KMS-11 (cell line): ENCODE measurements around the gene GCC1.

ENCODE experiments used
- H2AFZ ChIP-seq: fragments of 200-600 bp; sonication (generic); 2 replicates; pipeline ENCODE4 v1.6.1; 2016; ENCODE audit warnings: antibody characterized with exemption, mixed run types, low read depth
- H3K27ac ChIP-seq: fragments of 200-600 bp; sonication (generic); 2 replicates; pipeline ENCODE4 v1.6.1; 2016; ENCODE audit warnings: mild to moderate bottlenecking, mixed run types
- H3K27me3 ChIP-seq: fragments of 200-600 bp; sonication (generic); 2 replicates; pipeline ENCODE4 v1.6.1; 2017; ENCODE audit warnings: mild to moderate bottlenecking, low read depth, mixed run types, moderate library complexity; ENCODE audit not compliant: insufficient read depth
- H3K36me3 ChIP-seq: fragments of 200-600 bp; sonication (generic); 2 replicates; pipeline ENCODE4 v1.6.1; 2017; ENCODE audit warnings: mild to moderate bottlenecking, mixed run types; ENCODE audit not compliant: insufficient read depth
- H3K4me1 ChIP-seq: fragments of 200-600 bp; sonication (generic); 2 replicates; pipeline ENCODE4 v1.6.1; 2016; ENCODE audit warnings: mild to moderate bottlenecking, low read depth, mixed run types; ENCODE audit not compliant: poor library complexity, severe bottlenecking
- H3K4me2 ChIP-seq: fragments of 200-600 bp; sonication (generic); 2 replicates; pipeline ENCODE4 v1.7.0; 2016; ENCODE audit warnings: mild to moderate bottlenecking, mixed run types
- H3K4me3 ChIP-seq: fragments of 200-600 bp; sonication (generic); IDR thresholded peaks from 2 replicates; pipeline ENCODE4 v1.6.1; 2017; ENCODE audit warnings: low read depth, low read length, mixed read lengths; ENCODE audit not compliant: insufficient read depth
- H3K79me2 ChIP-seq: fragments of 200-600 bp; sonication (generic); 2 replicates; pipeline ENCODE4 v1.6.1; 2016; ENCODE audit warnings: low read depth, mixed run types; ENCODE audit not compliant: insufficient read depth
- H3K9ac ChIP-seq: fragments of 200-600 bp; sonication (generic); 2 replicates; pipeline ENCODE4 v1.6.1; 2016; ENCODE audit warnings: mild to moderate bottlenecking, mixed run types
- H4K20me1 ChIP-seq: fragments of 200-600 bp; sonication (generic); 2 replicates; pipeline ENCODE4 v1.6.1; 2016; ENCODE audit warnings: mild to moderate bottlenecking, mixed run types; ENCODE audit not compliant: insufficient read depth
- CTCF ChIP-seq: fragments of 200-600 bp; sonication (generic); conservative IDR thresholded peaks from 2 replicates; pipeline ENCODE4 v1.6.1; 2017; ENCODE audit warnings: low read depth, mild to moderate bottlenecking, antibody characterized with exemption, low read length, moderate library complexity, mixed read lengths

The GCC1 gene

DNA sequence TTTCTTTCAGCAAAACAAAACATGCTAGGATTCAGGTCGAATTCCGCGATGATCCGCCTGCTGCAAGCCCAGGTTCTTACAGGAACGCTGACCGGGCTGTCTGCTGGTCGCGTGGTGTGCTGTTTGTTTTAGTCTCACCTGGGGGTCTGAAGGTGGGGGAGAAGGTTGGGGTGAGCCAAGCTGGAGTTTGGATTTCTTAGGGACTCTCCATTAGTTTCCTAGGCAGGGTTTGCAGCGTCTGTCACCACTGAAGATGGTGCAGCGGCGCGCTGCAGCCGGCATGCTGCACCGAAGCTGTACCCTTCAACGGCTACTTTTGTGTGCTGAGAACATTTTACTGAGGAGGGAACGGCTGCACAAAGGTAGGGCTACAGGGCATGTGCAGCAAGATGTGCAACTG lies 48.7 kb downstream of the GCC1 start:
- H3K4me1 ChIP-seq: no peaks in the 10 kb centered on the region
- H2AFZ ChIP-seq: no peak overlapping the region
- H4K20me1 ChIP-seq: no peaks in the 10 kb centered on the region
- H3K79me2 ChIP-seq: no peaks in the 10 kb centered on the region
- H3K36me3 ChIP-seq: no peaks in the 10 kb centered on the region
- H3K9ac ChIP-seq: no peak overlapping the region
- no peaks in the 10 kb centered on the region for H3K27me3 ChIP-seq
- H3K4me3 ChIP-seq: no peak overlapping the region
- H3K4me2 ChIP-seq: no peak overlapping the region
- no peak for TF ChIP-seq CTCF
- no peak overlapping the region for H3K27ac ChIP-seq

GRCh38 chr7:127536394-127536691 lies 49.1 kb downstream of the GCC1 start:
- no peak overlapping the region for H3K27ac ChIP-seq
- H3K36me3 ChIP-seq: no peaks in the 10 kb centered on the region
- no peaks in the 10 kb centered on the region for H3K79me2 ChIP-seq
- H3K27me3 ChIP-seq: no peaks in the 10 kb centered on the region
- no peak for TF ChIP-seq CTCF
- H3K9ac ChIP-seq: no peak overlapping the region
- no peak overlapping the region for H3K4me2 ChIP-seq
- no peak overlapping the region for H3K4me3 ChIP-seq
- no peaks in the 10 kb centered on the region for H4K20me1 ChIP-seq
- no peak overlapping the region for H2AFZ ChIP-seq
- no peaks in the 10 kb centered on the region for H3K4me1 ChIP-seq

- Histone ChIP-seq H3K36me3 (no peaks in the 10 kb centered on the region), H2AFZ (no peak overlapping the region), H3K9ac (no peak overlapping the region), H3K4me3 (no peak overlapping the region), H3K4me2 (no peak overlapping the region), H3K27me3 (no peaks in the 10 kb centered on the region), H3K4me1 (no peaks in the 10 kb centered on the region), H3K79me2 (no peaks in the 10 kb centered on the region), H4K20me1 (no peaks in the 10 kb centered on the region), H3K27ac (no peak overlapping the region)
- no peak for TF ChIP-seq CTCF
Observed at GRCh38 chr7:127535546-127536393, 49.6 kb downstream of the GCC1 start.

DNA sequence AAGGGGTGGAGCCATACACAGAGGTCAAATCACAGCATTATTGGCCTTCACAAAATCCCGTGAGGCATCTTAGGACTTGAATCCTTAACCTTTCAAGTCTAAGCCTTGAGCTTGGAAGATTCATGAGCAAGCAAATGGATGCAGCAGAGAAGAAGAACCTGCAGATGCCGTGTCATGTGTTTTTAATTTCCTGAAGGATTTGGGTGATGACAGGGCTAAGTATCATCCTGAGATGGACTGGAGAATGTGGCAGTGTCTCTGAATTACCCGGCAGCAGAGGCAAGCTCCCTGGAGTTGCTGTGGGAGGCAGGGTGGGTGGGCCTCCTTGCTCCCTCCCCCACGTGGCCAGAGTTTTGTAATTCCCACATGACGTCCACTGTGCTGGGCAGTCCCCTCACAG lies 50.8 kb downstream of the GCC1 start:
- no peak overlapping the region for H3K9ac ChIP-seq
- H3K4me1 ChIP-seq: no peaks in the 10 kb centered on the region
- no peak for TF ChIP-seq CTCF
- no peak overlapping the region for H3K4me3 ChIP-seq
- no peak overlapping the region for H3K4me2 ChIP-seq
- H2AFZ ChIP-seq: no peak overlapping the region
- no peaks in the 10 kb centered on the region for H4K20me1 ChIP-seq
- H3K79me2 ChIP-seq: no peaks in the 10 kb centered on the region
- H3K36me3 ChIP-seq: no peaks in the 10 kb centered on the region
- no peak overlapping the region for H3K27ac ChIP-seq
- H3K27me3 ChIP-seq: no peaks in the 10 kb centered on the region
